GM13976 (cell line): Measurements from ENCODE around the gene EPHA8.

ENCODE experiments used
- DNase-seq: peaks from one replicate; pipeline ENCODE4 v3.0.0; 2012; ENCODE audit warnings: low spot score
- CTCF ChIP-seq: IDR thresholded peaks from 2 replicates; pipeline ENCODE4 v1.5.1; 2012; ENCODE audit warnings: borderline replicate concordance, mild to moderate bottlenecking; ENCODE audit not compliant: insufficient read depth; ENCODE audit errors: extremely low read depth, missing control alignments, control extremely low read depth
- in situ Hi-C: fragments of 300-500 bp; cut with MboI; formaldehyde crosslinking; loops from one replicate; pipeline ENCODE4 v1.12.0; 2022; ENCODE audit warnings: low sequenced_read_pairs, mixed read lengths, inconsistent platforms; ENCODE audit not compliant: unreplicated experiment

Gene EPHA8

GRCh38 chr1:22585471-22585870 lies 22.2 kb downstream of the EPHA8 start:
- TF ChIP-seq CTCF: no peak
- no peak for DNase-seq
- in situ Hi-C loops: no loop called here

GRCh38 chr1:22586356-22587130 lies 23.3 kb downstream of the EPHA8 start:
- in situ Hi-C loops: no loop called here
- DNase-seq: no peak
- no peak for TF ChIP-seq CTCF

DNA sequence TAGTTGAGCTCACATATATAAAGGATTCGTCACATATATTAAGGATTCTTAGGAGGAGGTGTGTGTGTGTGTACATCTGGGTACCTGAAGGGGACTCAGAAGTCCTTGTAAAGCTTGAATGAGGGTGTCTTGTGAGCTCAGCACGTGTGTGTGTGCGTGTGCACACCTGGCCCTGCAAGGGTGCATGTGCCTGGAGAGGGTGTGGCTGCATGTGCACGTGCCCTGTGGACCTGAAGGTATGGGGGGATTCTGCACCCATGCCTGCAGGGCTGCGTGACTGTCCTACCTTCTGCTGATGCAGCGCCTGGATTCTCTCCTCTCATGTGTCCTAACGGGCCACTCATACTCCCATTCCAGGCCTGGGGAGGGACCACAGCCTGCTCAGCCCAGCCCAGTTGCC lies 24.0 kb downstream of the EPHA8 start:
- no peak for TF ChIP-seq CTCF
- no peak for DNase-seq
- in situ Hi-C loops: no loop called here

DNA sequence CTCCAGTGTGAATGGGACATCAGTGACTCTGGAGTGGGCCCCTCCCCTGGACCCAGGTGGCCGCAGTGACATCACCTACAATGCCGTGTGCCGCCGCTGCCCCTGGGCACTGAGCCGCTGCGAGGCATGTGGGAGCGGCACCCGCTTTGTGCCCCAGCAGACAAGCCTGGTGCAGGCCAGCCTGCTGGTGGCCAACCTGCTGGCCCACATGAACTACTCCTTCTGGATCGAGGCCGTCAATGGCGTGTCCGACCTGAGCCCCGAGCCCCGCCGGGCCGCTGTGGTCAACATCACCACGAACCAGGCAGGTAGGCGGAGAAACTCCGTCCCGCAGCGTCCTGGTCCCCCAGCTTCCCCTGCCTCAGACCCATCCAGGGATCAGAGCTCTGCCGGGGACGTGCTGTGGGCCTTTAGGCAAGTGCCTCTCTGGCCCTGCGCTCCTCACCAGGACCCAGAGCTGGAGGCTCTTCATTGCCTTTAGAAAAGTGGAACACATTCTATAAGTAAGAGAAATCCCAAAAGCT lies 25.7 kb downstream of the EPHA8 start:
- no peak for DNase-seq
- in situ Hi-C loops: no loop called here
- no peak for TF ChIP-seq CTCF

- DNase-seq: no peak
- no peak for TF ChIP-seq CTCF
- in situ Hi-C loops: no loop called here
These were observed 28.3 kb downstream of the EPHA8 start for GRCh38 chr1:22591576-22591975.

DNA sequence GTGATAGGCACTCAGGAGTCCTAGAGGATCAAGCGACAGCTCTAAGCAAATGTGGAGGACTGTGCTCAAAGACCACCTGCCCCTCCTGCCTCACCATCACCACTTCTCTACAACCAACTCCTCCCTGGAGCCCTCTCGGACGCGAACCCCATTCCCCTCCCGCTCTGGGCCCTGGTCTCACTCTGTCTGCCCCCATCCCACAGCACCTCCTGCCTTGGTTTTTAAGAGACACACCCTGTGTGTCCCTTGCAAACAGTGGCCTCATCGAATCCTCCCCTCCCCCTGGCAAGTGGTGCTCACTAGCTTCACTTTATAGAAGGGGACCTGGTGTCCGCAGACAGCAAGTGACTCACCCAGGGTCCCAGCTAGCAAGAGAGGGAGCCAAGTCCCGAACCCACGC lies 28.8 kb downstream of the EPHA8 start:
- in situ Hi-C loops: no loop called here
- no peak for DNase-seq
- no peak for TF ChIP-seq CTCF
